Activated CD4-positive, alpha-beta T cell treated with anti-CD3 and anti-CD28 coated beads, Interleukin-2, amount 10 ng/mL, durations not matched to agents 24 days and 14 days (primary cell): ENCODE data around the gene BCAS4. TPM values are rescaled to one million over a fixed set of nuclear protein-coding genes. Genes with fewer than 3 reads are reported as not detected.
"Not testable (repeated sequence)": the region's sequence is repeated elsewhere in the genome, so short reads cannot be mapped to it uniquely, and the experiment has no call there.

Experiments
- DNase-seq: peaks from one replicate; pipeline ENCODE4 v3.0.0; 2022
- H3K27ac Mint-ChIP-seq: one replicate; pipeline ENCODE4 v1.8.0; 2022; ENCODE audit warnings: mild to moderate bottlenecking, mixed read lengths
- H3K27me3 Mint-ChIP-seq: one replicate; pipeline ENCODE4 v1.8.0; 2022; ENCODE audit warnings: mixed read lengths
- H3K36me3 Mint-ChIP-seq: one replicate; pipeline ENCODE4 v1.8.0; 2022; ENCODE audit warnings: low read depth, mild to moderate bottlenecking, mixed read lengths
- H3K4me1 Mint-ChIP-seq: one replicate; pipeline ENCODE4 v1.8.0; 2021; ENCODE audit warnings: mixed read lengths
- H3K4me3 Mint-ChIP-seq: one replicate; pipeline ENCODE4 v1.8.0; 2022; ENCODE audit warnings: mild to moderate bottlenecking, moderate library complexity, mixed read lengths
- H3K9me3 Mint-ChIP-seq: one replicate; pipeline ENCODE4 v1.8.0; 2021; ENCODE audit warnings: mixed read lengths
- intact Hi-C: fragments of 100-400 bp; cut with micrococcal nuclease; formaldehyde crosslinking; loops from one replicate; pipeline ENCODE4 v1.15.1; 2023
- total RNA-seq: library from RNA; stranded (reverse); gene quantifications from 2 replicates; pipeline ENCODE4 v1.2.3, GENCODE V29; 2022

The BCAS4 gene
- total RNA-seq, 1 donor from 2014 or later: 8.4 TPM

DNA sequence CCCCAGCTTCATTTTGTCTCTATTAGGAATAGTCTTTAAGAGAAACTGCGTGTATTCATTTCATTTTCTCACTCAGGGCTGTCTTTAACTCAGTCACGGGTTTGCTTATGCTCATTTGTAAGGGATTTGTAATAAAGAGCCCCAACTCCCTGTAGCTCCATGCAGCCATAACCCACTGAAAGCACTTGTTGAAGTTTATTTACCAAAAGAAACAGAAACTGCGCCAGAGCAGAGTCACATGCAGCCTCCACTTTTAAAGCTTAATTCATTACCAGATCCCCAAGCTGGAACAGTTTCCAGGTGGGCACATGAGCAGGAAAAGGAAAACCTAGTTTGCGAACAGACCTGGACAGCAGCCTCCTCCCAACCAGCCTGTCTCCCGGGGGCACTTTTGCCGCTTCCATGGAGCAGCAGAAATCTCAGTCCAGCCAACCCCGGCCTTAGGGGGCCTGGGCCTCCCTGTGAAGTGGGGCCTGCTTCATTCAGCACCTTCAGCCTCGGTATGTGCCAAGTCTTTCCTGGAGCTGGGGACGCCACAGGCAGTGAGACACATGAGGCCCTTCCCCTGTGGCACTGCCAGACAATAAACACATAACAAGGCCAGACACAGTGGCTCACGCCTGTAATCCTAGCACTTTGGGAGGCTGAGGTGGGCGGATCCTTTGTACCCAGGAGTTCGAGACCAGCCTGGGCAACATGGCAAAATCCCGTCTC lies 4.5 kb downstream of the BCAS4 start:
- Mint-ChIP-seq H3K4me1 (peaks cover 5% of the 10 kb centered on the region), H3K27me3 (no peaks in the 10 kb centered on the region), H3K27ac (no peak overlapping the region), H3K4me3 (no peak overlapping the region), H3K9me3 (no peaks in the 10 kb centered on the region), H3K36me3 (no peaks in the 10 kb centered on the region)
- DNase-seq: no peak
- intact Hi-C loops: no loop called here

DNA sequence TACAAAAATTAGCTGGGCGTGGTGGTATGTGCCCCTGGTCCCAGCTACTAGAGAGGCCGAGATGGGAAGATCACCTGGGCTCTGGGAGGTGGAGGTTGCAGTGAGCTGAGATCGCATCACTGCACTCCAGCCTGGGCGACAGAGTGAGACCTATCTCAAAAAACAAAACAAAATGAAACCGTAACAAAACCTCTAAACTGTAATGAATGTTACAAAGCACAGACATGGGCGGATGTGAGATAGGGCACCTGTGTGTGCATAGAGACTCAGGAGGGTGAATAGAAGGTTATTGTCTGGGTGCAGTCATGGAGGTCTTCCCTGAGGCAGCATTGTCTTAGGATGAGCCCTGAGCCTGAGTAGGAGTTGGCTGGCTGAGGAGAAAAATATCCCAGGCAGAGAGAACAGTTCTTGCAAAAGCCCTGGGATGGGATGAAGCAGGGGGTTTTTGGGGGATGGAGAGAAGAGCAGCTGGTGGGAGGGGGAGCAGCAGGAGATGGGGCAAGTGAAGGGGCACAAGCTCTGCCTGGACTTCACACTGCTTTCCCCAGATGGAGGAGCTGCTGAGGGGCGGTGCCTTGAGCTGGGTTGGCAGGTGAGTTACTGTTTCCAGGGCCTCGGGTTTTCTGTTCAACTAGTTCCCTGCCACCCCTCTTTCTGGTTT lies 5.2 kb downstream of the BCAS4 start:
- Mint-ChIP-seq H3K36me3 (no peaks in the 10 kb centered on the region), H3K9me3 (no peaks in the 10 kb centered on the region), H3K4me3 (no peak overlapping the region), H3K27me3 (no peaks in the 10 kb centered on the region), H3K27ac (no peak overlapping the region), H3K4me1 (peaks cover 12% of the 10 kb centered on the region)
- DNase-seq: no peak
- intact Hi-C loops: no loop called here

DNA sequence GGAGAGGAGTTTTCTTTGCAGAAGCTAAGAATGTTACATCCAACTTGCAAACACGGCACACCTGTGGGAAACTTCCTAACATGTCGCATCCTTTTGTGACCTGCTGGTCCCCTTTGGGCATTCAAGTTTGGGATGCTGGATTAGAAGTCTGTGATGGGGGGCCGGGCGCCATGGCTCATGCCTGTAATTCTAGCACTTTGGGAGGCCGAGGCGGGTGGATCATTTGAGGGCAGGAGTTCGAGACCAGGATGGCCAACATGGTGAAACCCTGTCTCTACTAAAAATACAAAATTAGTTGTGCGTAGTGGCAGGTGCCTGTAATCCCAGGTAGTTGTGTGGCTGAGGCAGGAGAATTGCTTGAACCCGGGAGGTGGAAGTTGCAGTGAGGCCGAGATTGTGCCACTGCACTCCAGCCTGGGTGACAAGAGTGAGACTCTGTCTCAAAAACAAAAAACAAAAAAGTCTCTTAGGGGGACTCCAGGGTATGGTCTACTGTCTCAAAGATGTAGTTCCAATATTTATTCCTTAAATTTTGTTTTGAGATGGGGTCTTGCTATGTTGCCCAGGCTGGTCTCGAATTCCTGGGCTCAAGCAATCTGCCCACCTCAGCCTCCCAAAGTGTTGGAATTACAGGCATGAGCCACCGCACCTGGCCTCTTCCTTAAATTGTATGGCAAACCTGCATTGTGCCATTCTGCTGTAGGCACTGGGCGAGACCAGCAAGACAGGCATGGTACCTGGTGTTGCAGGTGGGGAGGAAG lies 6.3 kb downstream of the BCAS4 start:
- peaks cover 12% of the 10 kb centered on the region for H3K4me1 Mint-ChIP-seq
- DNase-seq, H3K4me3 Mint-ChIP-seq, H3K27me3 Mint-ChIP-seq, H3K36me3 Mint-ChIP-seq, H3K27ac Mint-ChIP-seq, H3K9me3 Mint-ChIP-seq, intact Hi-C loops: not testable (repeated sequence)

DNA sequence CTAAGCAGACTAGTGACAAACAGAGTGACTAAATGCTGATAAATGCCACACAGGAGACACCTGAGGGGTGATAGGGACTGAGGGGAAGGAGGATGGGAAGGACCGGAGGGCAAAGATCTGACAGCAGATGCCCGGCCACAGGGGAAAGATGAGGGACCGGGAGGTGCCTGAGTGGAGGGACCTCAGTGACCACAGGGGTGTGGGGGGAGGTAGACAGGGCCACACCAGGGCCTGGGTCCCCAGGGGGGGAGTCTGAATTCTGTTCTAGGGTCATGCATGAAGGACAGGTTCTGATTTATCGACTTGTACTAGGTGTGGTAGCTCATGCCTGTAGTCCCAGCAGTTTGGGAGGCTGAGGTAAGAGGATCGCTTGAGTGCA lies 6.9 kb downstream of the BCAS4 start:
- no peaks in the 10 kb centered on the region for H3K27me3 Mint-ChIP-seq
- H3K9me3 Mint-ChIP-seq: no peaks in the 10 kb centered on the region
- H3K36me3 Mint-ChIP-seq: no peaks in the 10 kb centered on the region
- H3K4me1 Mint-ChIP-seq: peaks cover 14% of the 10 kb centered on the region
- no peak for DNase-seq
- no peak overlapping the region for H3K4me3 Mint-ChIP-seq
- intact Hi-C loops: no loop called here
- no peak overlapping the region for H3K27ac Mint-ChIP-seq

DNA sequence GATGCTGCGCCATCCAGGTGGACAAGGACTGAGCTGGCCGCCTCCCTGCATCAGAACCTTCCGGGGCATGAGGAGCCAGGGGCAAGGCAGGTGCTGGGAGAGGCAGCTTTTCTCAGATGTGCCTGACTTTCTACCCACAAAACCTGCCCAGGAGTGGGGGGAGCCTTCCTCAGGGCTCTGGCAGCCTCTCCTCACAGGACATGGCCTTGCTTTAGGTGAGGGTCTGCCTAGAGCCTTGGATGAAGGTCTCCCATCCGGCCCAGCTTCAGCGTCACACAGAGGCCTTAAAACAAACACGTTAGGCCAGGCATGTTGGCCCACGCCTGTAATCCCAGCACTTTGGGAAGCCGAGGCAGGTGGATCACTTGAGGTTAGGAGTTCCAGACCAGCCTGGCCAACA lies 7.4 kb downstream of the BCAS4 start:
- intact Hi-C loops: no loop called here
- Mint-ChIP-seq H3K4me3 (no peak overlapping the region), H3K27me3 (no peaks in the 10 kb centered on the region), H3K9me3 (no peaks in the 10 kb centered on the region), H3K4me1 (peaks cover 14% of the 10 kb centered on the region), H3K36me3 (no peaks in the 10 kb centered on the region), H3K27ac (no peak overlapping the region)
- DNase-seq: no peak

DNA sequence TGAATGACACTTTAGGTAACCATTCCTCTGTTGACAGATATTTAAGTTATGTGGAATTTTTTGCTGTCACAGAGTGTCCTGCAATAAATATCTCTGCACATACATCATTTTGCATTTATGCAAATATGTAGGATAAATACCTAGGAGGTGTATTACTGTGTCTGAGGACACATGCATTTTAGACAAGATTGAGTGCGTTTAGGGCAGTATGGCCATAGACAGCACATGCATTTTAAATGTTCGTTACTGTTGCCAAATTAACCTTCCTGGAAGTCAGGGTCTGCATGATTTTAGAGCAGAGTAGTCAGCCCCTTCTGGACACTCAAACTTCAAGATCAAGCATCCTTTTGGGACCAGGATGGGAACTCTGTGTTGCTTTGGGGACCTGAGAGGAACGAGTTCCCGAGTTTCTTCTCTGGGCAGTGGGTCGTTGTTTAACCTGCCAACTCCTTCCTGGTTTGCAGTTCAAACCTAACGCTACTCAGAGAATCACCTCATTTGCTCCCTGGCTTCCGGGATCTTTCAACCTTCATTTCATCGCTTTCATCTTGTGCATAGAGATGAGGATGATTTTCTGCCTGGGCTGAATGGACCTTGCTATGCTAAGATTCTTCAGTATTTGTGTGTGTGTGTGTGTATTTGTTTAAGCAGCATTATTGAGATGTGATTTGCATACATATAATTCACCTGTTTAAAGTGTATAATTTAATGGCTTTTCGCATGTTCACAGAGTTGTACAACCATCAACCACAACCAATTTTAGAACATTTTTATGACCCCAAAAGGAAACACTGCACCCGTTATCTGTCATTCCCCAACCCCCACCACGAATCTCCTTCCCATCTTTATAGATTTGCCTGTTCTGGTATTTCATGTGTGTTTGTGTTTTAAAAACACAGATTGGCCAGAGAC lies 9.8 kb downstream of the BCAS4 start:
- Mint-ChIP-seq H3K9me3 (no peaks in the 10 kb centered on the region), H3K27me3 (no peaks in the 10 kb centered on the region), H3K27ac (peak overlapping the region; percentile 74), H3K4me3 (peak overlapping the region; percentile 46), H3K36me3 (no peaks in the 10 kb centered on the region), H3K4me1 (peaks cover 16% of the 10 kb centered on the region)
- intact Hi-C loops: no loop called here
- DNase-seq: peak; percentile 78

DNA sequence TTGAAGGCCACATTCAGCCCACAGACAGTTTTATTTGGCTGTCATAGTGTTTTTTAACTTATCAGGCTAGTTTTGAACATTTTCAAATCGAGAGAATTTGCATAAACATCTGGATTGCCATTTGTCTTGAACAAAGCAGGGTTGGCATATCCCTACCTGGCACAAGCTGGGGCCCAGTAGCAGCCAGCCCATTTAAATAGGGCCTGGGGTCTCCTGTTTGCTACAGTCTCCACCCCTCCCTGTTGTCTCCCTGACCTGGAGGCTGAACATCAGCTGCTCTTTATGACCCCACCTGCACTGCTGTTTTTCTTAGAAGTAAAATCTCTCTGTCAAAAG lies 10.5 kb downstream of the BCAS4 start:
- intact Hi-C loops: no loop called here
- Mint-ChIP-seq H3K9me3 (no peaks in the 10 kb centered on the region), H3K27me3 (no peaks in the 10 kb centered on the region), H3K4me1 (peaks cover 16% of the 10 kb centered on the region), H3K4me3 (peak overlapping the region; percentile 46), H3K36me3 (no peaks in the 10 kb centered on the region), H3K27ac (peak overlapping the region; percentile 74)
- DNase-seq: no peak

DNA sequence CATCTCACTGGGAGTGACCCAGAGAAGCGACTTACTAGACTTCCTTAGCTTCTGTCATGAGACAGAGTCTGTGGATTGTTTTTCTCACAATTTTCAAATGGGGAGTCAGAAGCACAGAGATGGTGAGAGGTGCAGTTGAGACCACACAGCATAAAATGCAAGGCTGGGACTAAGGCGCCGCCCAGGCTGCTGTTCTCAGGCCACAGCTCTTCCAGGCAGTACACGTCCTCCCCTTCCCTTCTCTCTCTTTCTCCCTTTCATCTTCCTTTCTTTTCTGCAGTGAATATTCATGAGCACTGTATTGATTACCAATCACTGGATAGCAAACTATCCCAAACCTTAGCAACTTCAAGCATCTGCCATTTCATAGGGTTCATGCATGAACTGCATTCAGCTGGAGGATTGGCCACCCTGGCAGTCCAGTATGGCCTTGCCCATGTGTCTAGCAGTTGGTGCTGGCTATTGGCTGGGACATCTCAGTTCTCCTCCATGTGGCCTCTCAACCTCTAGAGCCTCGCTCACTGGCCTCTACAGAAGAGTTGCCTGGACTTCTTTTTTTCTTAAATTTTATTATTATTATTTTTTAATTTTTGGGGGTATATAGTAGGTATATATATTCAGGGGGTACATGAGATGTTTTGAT lies 11.4 kb downstream of the BCAS4 start:
- Mint-ChIP-seq H3K36me3 (no peaks in the 10 kb centered on the region), H3K9me3 (no peaks in the 10 kb centered on the region), H3K27ac (no peak overlapping the region), H3K27me3 (no peaks in the 10 kb centered on the region), H3K4me3 (no peak overlapping the region), H3K4me1 (peaks cover 16% of the 10 kb centered on the region)
- intact Hi-C loops: no loop called here
- DNase-seq: no peak

DNA sequence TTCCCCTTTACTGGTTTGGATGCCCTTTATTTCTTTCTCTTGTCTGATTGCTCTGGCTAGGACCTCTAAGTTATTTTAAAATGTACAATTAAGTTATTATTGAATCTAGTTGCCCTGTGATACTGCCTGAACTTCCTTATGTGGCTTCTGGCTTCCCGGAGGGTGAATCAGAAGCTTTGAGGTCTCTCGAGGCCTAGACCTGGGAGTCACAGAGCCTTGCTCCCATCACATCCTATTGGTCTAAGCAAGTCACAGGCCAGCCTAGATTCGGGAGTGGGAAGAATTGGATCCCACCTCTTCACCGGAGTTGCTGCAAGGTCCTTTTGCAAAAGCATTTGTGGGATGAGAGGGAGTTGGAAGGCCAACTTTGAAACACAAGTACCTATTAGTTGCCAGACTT lies 15.2 kb downstream of the BCAS4 start:
- Mint-ChIP-seq H3K9me3 (no peaks in the 10 kb centered on the region), H3K27ac (no peak overlapping the region)

DNA sequence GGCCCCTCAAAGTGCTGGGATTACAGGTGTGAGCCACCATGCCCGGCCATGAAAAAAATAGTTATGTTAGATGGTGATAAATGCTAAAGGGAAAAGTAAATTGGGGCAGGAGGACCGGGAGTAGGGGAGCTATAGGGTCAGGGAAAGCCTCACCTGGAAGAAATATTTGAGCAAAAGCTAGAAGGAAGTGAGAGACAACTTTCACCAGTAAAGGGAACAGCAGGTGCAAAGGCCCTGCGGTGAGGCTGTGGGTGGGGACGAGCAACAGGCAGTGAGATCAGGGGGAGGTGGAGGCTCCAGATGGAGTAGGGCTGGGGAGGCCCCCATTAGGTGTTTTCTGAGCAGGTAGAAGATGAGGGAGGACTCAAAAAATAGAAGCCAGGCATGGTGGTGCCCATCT lies 16.0 kb downstream of the BCAS4 start:
- peaks cover 1% of the 10 kb centered on the region for H3K36me3 Mint-ChIP-seq
- intact Hi-C loops: no loop called here
- H3K27me3 Mint-ChIP-seq: no peaks in the 10 kb centered on the region
- no peak for DNase-seq
- H3K4me3 Mint-ChIP-seq: no peak overlapping the region
- no peak overlapping the region for H3K27ac Mint-ChIP-seq
- H3K4me1 Mint-ChIP-seq: peaks cover 12% of the 10 kb centered on the region
- no peaks in the 10 kb centered on the region for H3K9me3 Mint-ChIP-seq

More for the DNA sequence above, 15.2 kb downstream of the BCAS4 start:
- no peak overlapping the region for H3K4me3 Mint-ChIP-seq
- no peak for DNase-seq
- H3K4me1 Mint-ChIP-seq: peaks cover 10% of the 10 kb centered on the region
- intact Hi-C loops: no loop called here
- H3K27me3 Mint-ChIP-seq: no peaks in the 10 kb centered on the region
- no peaks in the 10 kb centered on the region for H3K36me3 Mint-ChIP-seq

DNA sequence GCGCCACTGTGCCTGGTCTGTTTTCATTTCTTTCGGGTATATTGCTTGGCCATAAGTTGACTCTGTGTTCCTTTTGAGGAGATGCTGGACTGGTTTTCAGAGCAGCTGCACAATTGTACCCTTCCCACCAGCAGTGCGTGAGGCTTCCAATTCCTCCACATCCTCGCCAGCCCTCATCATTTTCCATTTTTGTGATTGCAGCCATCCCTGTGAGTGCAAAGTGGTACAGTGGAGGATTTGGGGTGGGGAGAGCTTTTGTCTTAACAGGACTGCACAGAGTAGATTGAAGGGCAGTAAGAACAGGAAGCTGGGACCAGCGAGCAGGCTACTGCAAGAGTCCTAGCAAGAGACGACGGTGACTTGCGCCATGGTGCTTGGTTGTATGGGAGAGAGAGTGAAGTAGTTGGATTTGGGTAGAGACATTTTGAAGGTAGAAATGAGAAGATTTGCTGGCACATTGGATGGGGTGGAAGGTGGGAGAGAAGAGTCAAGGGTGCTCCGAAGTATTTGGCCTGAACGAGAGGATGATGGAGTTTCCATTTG lies 18.3 kb downstream of the BCAS4 start:
- no peak for DNase-seq
- Mint-ChIP-seq H3K4me1 (peaks cover 18% of the 10 kb centered on the region), H3K4me3 (no peak overlapping the region), H3K27me3 (no peaks in the 10 kb centered on the region), H3K36me3 (peaks cover 1% of the 10 kb centered on the region), H3K9me3 (no peaks in the 10 kb centered on the region), H3K27ac (no peak overlapping the region)
- intact Hi-C loops: no loop called here

DNA sequence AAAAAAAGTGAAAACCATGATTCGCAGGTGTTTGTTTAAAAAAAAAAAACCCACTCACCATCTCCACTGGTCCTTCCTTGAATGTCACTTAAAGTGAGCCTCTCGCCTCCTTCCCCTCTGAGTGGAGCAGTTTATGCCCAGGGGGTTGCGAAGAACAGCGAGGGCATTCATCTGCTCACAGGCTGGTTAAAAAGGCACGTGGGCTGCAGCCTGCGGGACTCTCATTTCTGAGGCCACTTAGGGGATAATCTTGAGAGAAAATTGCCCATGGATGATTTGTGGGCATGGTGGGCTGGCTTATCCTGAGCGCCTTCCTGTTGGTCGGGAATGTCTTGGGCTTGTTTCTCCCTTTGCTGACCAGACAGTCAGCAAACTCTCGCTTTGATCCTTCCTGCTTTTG lies 18.9 kb downstream of the BCAS4 start:
- Mint-ChIP-seq H3K4me3 (no peak overlapping the region), H3K36me3 (peaks cover 6% of the 10 kb centered on the region), H3K9me3 (peaks cover 5% of the 10 kb centered on the region), H3K27me3 (no peaks in the 10 kb centered on the region), H3K4me1 (peaks cover 22% of the 10 kb centered on the region), H3K27ac (no peak overlapping the region)
- intact Hi-C loops: no loop called here
- DNase-seq: no peak
